H9 (cell line): ENCODE measurements around the gene GGA1. TPM values are rescaled to one million over a fixed set of nuclear protein-coding genes. Genes with fewer than 3 reads are reported as not detected.

Experiments used
- DNase-seq: peaks from one replicate; pipeline ENCODE4 v3.0.0-alpha.2; 2017
- H2AFZ ChIP-seq: one replicate; pipeline ENCODE4 v1.6.1; 2013; ENCODE audit warnings: mild to moderate bottlenecking, low read length, control low read depth, moderate library complexity
- H2AK5ac ChIP-seq: 2 replicates; pipeline ENCODE4 v1.6.1; 2013; ENCODE audit warnings: low read length, control low read depth, mixed read lengths; ENCODE audit not compliant: insufficient read length
- H2BK120ac ChIP-seq: one replicate; pipeline ENCODE4 v1.6.1; 2013; ENCODE audit warnings: low read depth, mild to moderate bottlenecking, low read length, control low read depth, inconsistent platforms; ENCODE audit not compliant: poor library complexity, severe bottlenecking
- H2BK12ac ChIP-seq: 2 replicates; pipeline ENCODE4 v1.6.1; 2013; ENCODE audit warnings: low read length, control low read depth, mixed read lengths, low read depth; ENCODE audit not compliant: insufficient read length
- H2BK15ac ChIP-seq: 2 replicates; pipeline ENCODE4 v1.6.1; 2013; ENCODE audit warnings: low read depth, low read length, control low read depth
- H2BK20ac ChIP-seq: one replicate; pipeline ENCODE4 v1.6.1; 2013; ENCODE audit warnings: low read depth, mild to moderate bottlenecking, low read length, control low read depth, inconsistent platforms; ENCODE audit not compliant: poor library complexity, severe bottlenecking
- H2BK5ac ChIP-seq: 2 replicates; pipeline ENCODE4 v1.6.1; 2013; ENCODE audit warnings: low read length, control low read depth, mixed read lengths; ENCODE audit not compliant: insufficient read length
- H3K14ac ChIP-seq: 2 replicates; pipeline ENCODE4 v1.6.1; 2013; ENCODE audit warnings: low read length, control low read depth; ENCODE audit not compliant: insufficient read depth
- H3K18ac ChIP-seq: 2 replicates; pipeline ENCODE4 v1.6.1; 2013; ENCODE audit warnings: low read depth, mild to moderate bottlenecking, mixed read lengths, low read length, control low read depth; ENCODE audit not compliant: insufficient read length
- H3K23ac ChIP-seq: 2 replicates; pipeline ENCODE4 v1.6.1; 2013; ENCODE audit warnings: low read length, control low read depth, mixed read lengths, low read depth; ENCODE audit not compliant: insufficient read length
- H3K23me2 ChIP-seq: 2 replicates; pipeline ENCODE4 v1.6.1; 2013; ENCODE audit warnings: low read depth, mild to moderate bottlenecking, mixed read lengths, low read length, control low read depth; ENCODE audit not compliant: insufficient read length, poor library complexity, severe bottlenecking
- H3K27ac ChIP-seq: 2 replicates; pipeline ENCODE4 v1.5.1; 2013; ENCODE audit warnings: low read length, control low read depth, mixed read lengths, low read depth; ENCODE audit not compliant: insufficient read length
- H3K27me3 ChIP-seq: 2 replicates; pipeline ENCODE4 v1.6.1; 2013; ENCODE audit warnings: low read length, control low read depth, inconsistent platforms; ENCODE audit not compliant: insufficient read depth
- H3K4ac ChIP-seq: 2 replicates; pipeline ENCODE4 v1.6.1; 2013; ENCODE audit warnings: low read depth, mild to moderate bottlenecking, control low read depth, inconsistent platforms, low read length, moderate library complexity
- H3K4me1 ChIP-seq: 2 replicates; pipeline ENCODE4 v1.6.1; 2013; ENCODE audit warnings: low read length, control low read depth, inconsistent platforms; ENCODE audit not compliant: insufficient read depth
- H3K4me2 ChIP-seq: 2 replicates; pipeline ENCODE4 v1.6.1; 2013; ENCODE audit warnings: low read length, control low read depth, mixed read lengths; ENCODE audit not compliant: insufficient read length, insufficient read depth
- H3K56ac ChIP-seq: 2 replicates; pipeline ENCODE4 v1.6.1; 2013; ENCODE audit warnings: low read depth, mild to moderate bottlenecking, mixed read lengths, low read length, control low read depth; ENCODE audit not compliant: insufficient read length
- H3K79me1 ChIP-seq: 2 replicates; pipeline ENCODE4 v1.6.1; 2013; ENCODE audit warnings: low read depth, mild to moderate bottlenecking, moderate library complexity, low read length, control low read depth, inconsistent platforms; ENCODE audit not compliant: insufficient read depth, poor library complexity, severe bottlenecking
- H3K79me2 ChIP-seq: 2 replicates; pipeline ENCODE4 v1.6.1; 2013; ENCODE audit warnings: low read length, control low read depth, inconsistent platforms; ENCODE audit not compliant: insufficient read depth
- H3K9ac ChIP-seq: 2 replicates; pipeline ENCODE4 v1.6.1; 2013; ENCODE audit warnings: low read length, control low read depth, mixed read lengths; ENCODE audit not compliant: insufficient read length; ENCODE audit errors: extremely low read depth
- H3K9me3 ChIP-seq: one replicate; pipeline ENCODE4 v1.6.1; 2013; ENCODE audit warnings: low read depth, low read length, inconsistent platforms; ENCODE audit not compliant: control insufficient read depth
- H3T11ph ChIP-seq: one replicate; pipeline ENCODE4 v1.6.1; 2013; ENCODE audit warnings: mild to moderate bottlenecking, low read length, control low read depth, inconsistent platforms
- H4K20me1 ChIP-seq: one replicate; pipeline ENCODE4 v1.6.1; 2013; ENCODE audit not compliant: control insufficient read depth, insufficient read length, insufficient read depth
- H4K5ac ChIP-seq: 2 replicates; pipeline ENCODE4 v1.6.1; 2013; ENCODE audit warnings: low read depth, mild to moderate bottlenecking, mixed read lengths, low read length, control low read depth; ENCODE audit not compliant: insufficient read length
- H4K8ac ChIP-seq: replicated peaks from 2 replicates; pipeline ENCODE4 v1.6.1; 2013; ENCODE audit warnings: low read length, control low read depth, mixed read lengths, low read depth; ENCODE audit not compliant: insufficient read length
- H4K91ac ChIP-seq: 2 replicates; pipeline ENCODE4 v1.6.1; 2013; ENCODE audit warnings: low read depth, mild to moderate bottlenecking, moderate library complexity, mixed read lengths, low read length, control low read depth; ENCODE audit not compliant: insufficient read length
- H3K27ac Mint-ChIP-seq, 3 experiments: 2 replicates in 2 of 3; 3 replicates in 1 of 3; pipeline ENCODE4 v1.8.0; 2020 to 2021; ENCODE audit warnings: mixed read lengths in 3 of 3, mild to moderate bottlenecking in 1 of 3, moderate library complexity in 1 of 3
- H3K27me3 Mint-ChIP-seq: 2 replicates; pipeline ENCODE4 v1.8.0; 2021; ENCODE audit warnings: low read depth, mild to moderate bottlenecking, moderate library complexity, mixed read lengths
- H3K36me3 Mint-ChIP-seq, 3 experiments: 2 replicates in 2 of 3; 3 replicates in 1 of 3; pipeline ENCODE4 v1.8.0; 2020 to 2021; ENCODE audit warnings: low read depth in 3 of 3, mixed read lengths in 3 of 3; ENCODE audit not compliant: insufficient read depth in 1 of 3
- H3K4me1 Mint-ChIP-seq, 2 experiments: 2 replicates each; pipeline ENCODE4 v1.8.0; 2020; ENCODE audit warnings: mixed read lengths in 2 of 2
- H3K4me3 Mint-ChIP-seq, 2 experiments: 2 replicates in 1 of 2; 3 replicates in 1 of 2; pipeline ENCODE4 v1.8.0; 2020 to 2021; ENCODE audit warnings: mild to moderate bottlenecking in 2 of 2, mixed read lengths in 2 of 2, moderate library complexity in 1 of 2
- H3K9me3 Mint-ChIP-seq, 2 experiments: 2 replicates in 1 of 2; 3 replicates in 1 of 2; pipeline ENCODE4 v1.8.0; 2020; ENCODE audit warnings: mild to moderate bottlenecking in 2 of 2, mixed read lengths in 2 of 2, moderate library complexity in 1 of 2
- WGBS: extraction: QIAGEN DNeasy Blood & Tissue Kit; methylation state at CpG from one replicate; pipeline ENCODE4 v1.1.7; 2013; ENCODE audit warnings: missing lambda C conversion rate, low lambda C conversion rate, mixed read lengths; ENCODE audit not compliant: insufficient read length; ENCODE audit errors: extremely low coverage; 5-methylcytosine and 5-hydroxymethylcytosine counted together
- total RNA-seq: library from RNA; stranded (reverse); gene quantifications from 2 replicates; pipeline ENCODE4 v1.2.1, GENCODE V29; 2021
- TF ChIP-seq, protein P1 (sequence below): fragments of 200-600 bp; sonication (generic); conservative IDR thresholded peaks from 3 replicates; pipeline ENCODE4 v1.8.0; 2021; ENCODE audit warnings: antibody characterized with exemption, mild to moderate bottlenecking

Gene GGA1
- total RNA-seq, 1 experiment from 2014 or later, result 61.7 TPM

DNA sequence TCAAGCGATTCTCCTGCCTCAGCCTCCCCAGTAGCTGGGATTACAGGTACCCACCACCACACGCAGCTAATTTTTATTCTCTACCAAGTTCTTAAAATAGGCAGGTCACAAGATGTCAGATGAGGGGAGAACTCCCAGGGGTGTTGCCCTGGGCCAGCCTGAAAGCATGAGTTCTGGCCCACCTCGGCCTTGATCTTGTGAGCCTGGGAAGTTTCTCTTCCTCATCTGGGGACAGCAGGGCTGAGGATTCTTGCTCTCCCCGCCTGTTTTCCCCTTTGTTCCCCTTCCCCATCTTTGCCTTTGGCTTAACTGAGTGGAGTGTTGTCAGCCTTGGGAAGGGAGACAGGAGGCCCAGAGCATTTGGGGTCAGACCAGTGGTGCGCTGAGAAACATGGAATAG is 53.4 kb downstream of the GGA1 start:
- Mint-ChIP-seq H3K36me3 (peaks cover 13 to 34% (median 32%) of the 10 kb centered on the region in 3 experiments; a peak in 6 of 7 replicates), H3K4me3 (no peak overlapping the region), H3K27me3 (no peaks in the 10 kb centered on the region), H3K9me3 (no peaks in the 10 kb centered on the region), H3K4me1 (peaks cover 22 to 23% of the 10 kb centered on the region in 2 experiments), H3K27ac (0 out of 7 replicates have a peak overlapping the region, but pooled peaks of 1 of the 3 experiments have one; percentile 5)
- H3K4ac ChIP-seq, result no peak overlapping the region
- peaks cover 7% of the 10 kb centered on the region for H3K23me2 ChIP-seq
- H3K9me3 ChIP-seq, result no peaks in the 10 kb centered on the region
- no peak overlapping the region for H4K8ac ChIP-seq
- H3K79me2 ChIP-seq, result peaks cover 27% of the 10 kb centered on the region; the same call in 1 of the 2 replicates
- H2BK15ac ChIP-seq, result no peak overlapping the region
- no peak overlapping the region for H2BK12ac ChIP-seq
- no peak overlapping the region for H3K4me2 ChIP-seq
- no peak for DNase-seq
- H3K14ac ChIP-seq, result no peak overlapping the region
- no peak overlapping the region for H2BK5ac ChIP-seq
- H4K91ac ChIP-seq, result no peak overlapping the region
- no peak overlapping the region for H2AK5ac ChIP-seq
- no peak overlapping the region for H3K23ac ChIP-seq
- H4K20me1 ChIP-seq, result no peaks in the 10 kb centered on the region
- no peak overlapping the region for H3T11ph ChIP-seq
- H3K56ac ChIP-seq, result no peak overlapping the region
- no CpG with 5 or more reads among the region's 5 CpGs for WGBS
- no peak overlapping the region for H2BK120ac ChIP-seq
- no peak overlapping the region for H3K27ac ChIP-seq
- H3K18ac ChIP-seq, result no peak overlapping the region
- H2BK20ac ChIP-seq, result no peak overlapping the region
- H3K4me1 ChIP-seq, result peaks cover 2% of the 10 kb centered on the region; the same call in 1 of the 2 replicates
- peaks cover 15% of the 10 kb centered on the region for H3K79me1 ChIP-seq
- H3K27me3 ChIP-seq, result no peaks in the 10 kb centered on the region
- no peak overlapping the region for H4K5ac ChIP-seq
- H2AFZ ChIP-seq, result no peak overlapping the region
- TF ChIP-seq, protein P1, sequence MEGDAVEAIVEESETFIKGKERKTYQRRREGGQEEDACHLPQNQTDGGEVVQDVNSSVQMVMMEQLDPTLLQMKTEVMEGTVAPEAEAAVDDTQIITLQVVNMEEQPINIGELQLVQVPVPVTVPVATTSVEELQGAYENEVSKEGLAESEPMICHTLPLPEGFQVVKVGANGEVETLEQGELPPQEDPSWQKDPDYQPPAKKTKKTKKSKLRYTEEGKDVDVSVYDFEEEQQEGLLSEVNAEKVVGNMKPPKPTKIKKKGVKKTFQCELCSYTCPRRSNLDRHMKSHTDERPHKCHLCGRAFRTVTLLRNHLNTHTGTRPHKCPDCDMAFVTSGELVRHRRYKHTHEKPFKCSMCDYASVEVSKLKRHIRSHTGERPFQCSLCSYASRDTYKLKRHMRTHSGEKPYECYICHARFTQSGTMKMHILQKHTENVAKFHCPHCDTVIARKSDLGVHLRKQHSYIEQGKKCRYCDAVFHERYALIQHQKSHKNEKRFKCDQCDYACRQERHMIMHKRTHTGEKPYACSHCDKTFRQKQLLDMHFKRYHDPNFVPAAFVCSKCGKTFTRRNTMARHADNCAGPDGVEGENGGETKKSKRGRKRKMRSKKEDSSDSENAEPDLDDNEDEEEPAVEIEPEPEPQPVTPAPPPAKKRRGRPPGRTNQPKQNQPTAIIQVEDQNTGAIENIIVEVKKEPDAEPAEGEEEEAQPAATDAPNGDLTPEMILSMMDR, result no peak
- no peak overlapping the region for H3K9ac ChIP-seq
